Hindlimb muscle (tissue), 1 donor: Measurements from ENCODE around the gene DNAAF8. TPM values are rescaled to one million over a fixed set of nuclear protein-coding genes. Genes with fewer than 3 reads are reported as not detected.

Experiments
- DNase-seq: peaks from one replicate; pipeline ENCODE4 v3.0.0-alpha.2; 2013
- polyA plus RNA-seq: library from polyadenylated mRNA; unstranded; fragments of 120-200 nt; gene quantifications from one replicate; pipeline ENCODE4 v1.2.1, GENCODE V29; 2013; ENCODE audit not compliant: insufficient read length

DNAAF8 gene
- polyA plus RNA-seq, 1 donor, result 1.1 TPM

DNA sequence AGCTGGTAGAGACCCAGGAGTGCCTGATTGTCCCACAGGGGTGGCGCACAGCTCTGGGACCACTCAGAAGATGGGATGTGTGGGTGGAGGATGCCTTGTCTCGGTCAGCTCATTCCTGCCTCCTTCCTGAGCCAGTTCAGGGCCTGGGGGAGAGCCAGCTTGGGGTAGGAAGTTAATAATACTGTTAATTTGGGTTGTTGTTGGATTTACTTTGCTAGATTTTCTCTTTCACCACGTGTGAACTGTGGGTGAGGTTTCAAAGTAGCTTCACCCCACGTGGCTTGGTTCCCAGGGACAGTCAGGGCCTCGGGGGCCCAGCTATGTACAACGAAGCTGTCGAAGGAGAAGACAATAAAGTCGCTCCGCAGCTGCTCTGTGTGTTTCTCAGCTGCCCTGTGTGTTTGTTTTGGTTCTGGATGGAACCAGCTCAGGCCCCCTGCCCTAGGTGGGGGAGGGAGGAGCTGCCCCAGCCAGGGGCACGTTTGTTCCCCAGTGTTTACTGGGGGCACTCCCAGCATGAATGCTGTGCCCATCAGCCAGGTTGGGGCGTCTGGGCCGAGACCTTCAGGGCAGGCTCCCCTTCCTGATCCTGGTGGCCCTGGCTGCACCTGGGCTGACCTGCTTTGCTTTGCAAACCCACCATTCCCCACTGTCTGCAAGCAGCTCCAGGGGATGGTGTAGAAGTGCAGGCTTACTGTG lies 38.7 kb upstream of the DNAAF8 start:
- DNase-seq, result no peak

DNA sequence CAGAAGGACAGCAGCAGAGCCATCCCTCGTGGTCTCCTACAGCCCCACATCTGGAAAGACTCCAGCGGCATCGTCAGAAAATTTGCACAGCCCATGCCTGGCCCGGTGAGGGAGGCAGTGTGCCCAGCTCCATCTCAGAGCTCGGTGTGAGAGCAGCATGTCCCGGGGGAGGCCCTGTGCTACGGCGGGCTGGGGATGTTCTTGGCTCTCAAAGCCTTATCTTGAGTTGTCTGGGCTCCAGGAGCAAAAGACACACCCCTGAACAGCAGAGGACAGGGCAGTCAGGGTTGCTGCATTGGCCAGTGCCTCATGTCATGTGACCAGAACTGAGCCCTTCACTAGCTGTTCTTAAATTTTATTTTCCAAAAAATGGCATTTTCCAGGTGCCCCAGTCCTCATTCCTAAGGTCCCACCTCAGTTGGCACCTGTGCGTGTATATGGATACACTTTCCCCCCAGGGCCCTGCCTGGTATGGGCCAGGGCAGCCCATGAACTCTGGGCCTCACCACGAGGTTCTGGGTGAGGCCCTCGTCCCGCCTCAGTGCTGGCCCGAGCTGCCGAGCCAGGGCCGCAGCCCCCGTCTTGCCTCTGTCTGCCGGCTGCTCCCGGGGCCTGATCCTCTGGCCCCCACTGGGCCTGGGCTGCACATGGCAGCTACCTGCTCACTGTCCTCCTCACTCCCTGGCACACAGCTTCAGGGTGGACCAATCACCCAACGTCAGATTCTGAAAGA lies 38.0 kb upstream of the DNAAF8 start:
- no peak for DNase-seq

DNA sequence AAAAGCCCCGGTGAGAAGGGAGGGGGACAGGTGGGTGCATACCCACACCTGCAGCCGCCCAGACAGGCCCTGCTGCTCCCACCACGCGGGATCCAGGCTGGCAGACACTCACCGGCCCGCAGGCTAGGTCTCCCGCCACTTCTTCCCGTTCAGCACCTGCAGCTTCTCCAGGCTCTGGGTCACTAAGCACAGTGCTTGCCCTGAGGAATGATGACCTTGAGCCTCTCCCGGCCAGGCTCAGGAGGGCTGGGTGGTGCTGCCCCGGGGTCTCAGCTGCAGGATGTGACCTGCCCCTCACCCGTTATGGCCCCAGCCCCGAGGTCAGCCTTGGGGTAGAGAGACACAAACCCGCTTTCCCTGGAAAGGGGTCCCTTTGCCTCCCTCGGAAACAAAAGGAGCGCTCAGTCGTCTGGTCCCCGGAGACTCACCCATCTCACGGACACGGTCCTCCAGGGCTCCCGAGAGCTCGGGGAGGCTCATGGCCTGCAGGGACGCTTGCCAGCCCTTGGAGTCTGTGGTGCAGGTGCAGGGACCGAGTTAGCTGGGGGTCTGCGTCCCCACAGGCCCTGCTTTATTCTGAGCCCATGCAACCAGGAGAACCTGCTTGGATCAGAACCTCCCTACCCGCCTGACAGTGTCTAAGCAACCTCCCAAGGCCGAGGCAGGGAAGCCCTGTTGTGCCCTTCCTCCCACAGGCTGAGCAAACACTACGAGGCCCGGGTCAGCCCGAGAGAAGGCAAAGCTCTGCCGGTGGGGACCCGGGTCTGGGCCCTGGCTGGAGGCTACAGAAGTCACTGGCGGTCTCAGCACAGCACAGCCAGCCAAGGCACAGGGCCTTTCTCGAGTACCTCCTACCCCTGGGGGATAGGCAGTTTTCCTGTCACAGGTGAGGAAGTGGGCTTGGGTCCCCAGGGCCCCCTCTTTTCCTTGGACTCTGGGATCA lies 37.2 kb upstream of the DNAAF8 start:
- DNase-seq, result no peak

GRCh38 chr16:4697848-4698291 lies 36.5 kb upstream of the DNAAF8 start:
- DNase-seq, result no peak

DNA sequence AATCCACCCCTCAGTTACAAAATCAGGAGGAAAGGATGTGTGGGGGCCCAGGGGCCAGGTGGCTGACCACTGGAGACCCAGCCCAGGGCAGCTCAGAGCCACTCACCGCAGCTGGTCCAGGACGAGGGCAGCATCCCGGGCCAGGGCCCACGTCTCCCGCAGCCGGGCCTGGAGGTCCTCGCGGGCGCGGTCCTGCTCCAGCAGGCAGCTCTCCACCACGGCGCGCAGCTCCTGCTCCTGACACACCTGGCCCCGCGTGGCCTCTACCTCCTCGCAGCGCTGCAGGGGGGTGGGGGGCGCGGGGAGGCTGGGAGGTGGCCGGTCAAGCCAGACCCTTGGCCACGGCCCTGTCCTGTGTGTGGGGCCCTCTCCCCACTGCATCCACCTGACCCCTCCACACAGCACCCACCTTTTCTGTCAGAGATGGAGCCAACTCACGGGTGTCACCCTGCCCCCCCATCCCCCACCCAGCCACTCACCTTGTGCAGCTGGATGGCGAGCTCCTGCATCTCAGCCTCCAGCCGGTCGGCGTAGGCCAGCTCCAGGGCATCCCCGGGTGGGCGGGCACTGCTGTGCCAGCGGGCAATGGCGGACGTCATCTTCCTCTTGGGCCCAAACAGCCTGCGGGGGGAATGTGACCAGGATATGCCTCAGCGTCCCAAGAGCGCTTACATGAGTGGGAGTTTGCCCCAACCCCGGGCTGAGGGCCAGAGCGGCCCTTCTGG lies 35.9 kb upstream of the DNAAF8 start:
- DNase-seq, result no peak

GRCh38 chr16:4699046-4699556 lies 35.2 kb upstream of the DNAAF8 start:
- no peak for DNase-seq

DNA sequence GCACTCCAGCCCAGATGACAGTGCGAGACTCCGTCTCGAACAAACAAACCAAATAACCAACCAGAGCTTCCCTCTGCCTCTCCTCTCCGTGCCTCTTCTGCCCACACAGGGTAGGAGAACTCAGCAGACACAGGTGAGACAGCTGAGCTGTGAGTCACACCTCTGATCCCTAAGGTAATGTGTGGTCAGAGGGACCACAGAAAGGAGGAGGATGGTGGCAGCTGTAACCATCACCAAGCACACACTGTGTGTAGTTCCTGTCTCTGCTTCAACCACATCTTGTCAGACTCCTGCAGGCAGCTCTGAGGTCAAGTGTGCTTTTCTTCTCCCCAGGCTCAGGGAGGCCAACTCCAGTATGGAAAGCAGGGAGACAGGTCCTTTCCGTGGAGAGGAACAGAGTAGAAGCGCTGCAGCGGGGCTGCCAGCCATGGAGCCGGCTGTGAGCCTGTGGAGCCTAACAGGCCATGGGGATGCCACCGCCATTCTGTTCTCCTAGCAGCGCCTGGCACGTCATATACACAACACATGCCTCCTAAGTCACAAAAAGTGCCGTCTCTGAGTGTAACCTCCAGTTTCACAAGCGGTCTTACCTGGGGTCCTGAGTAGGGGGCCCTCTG lies 33.8 kb upstream of the DNAAF8 start:
- DNase-seq, result no peak

GRCh38 chr16:4700997-4701743 lies 33.2 kb upstream of the DNAAF8 start:
- no peak for DNase-seq

- no peak for DNase-seq
Observed at GRCh38 chr16:4701791-4702465, 32.4 kb upstream of the DNAAF8 start.

DNA sequence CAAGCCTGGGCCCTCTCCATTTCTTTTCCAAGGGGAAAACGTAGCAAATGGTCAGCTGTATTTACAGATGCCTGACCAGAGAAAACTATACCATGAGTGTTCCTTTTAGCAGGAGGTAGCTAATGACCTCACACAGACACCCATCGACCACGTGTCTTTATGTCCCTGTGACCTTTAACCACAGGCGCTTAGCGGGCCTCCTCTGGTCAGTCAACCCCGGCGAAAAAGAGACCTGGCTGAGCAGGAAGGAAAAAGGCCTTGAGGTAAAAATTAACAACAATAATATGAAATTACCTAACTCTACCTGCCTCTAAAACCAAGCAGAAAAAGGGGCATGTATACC lies 31.9 kb upstream of the DNAAF8 start:
- DNase-seq, result no peak

DNA sequence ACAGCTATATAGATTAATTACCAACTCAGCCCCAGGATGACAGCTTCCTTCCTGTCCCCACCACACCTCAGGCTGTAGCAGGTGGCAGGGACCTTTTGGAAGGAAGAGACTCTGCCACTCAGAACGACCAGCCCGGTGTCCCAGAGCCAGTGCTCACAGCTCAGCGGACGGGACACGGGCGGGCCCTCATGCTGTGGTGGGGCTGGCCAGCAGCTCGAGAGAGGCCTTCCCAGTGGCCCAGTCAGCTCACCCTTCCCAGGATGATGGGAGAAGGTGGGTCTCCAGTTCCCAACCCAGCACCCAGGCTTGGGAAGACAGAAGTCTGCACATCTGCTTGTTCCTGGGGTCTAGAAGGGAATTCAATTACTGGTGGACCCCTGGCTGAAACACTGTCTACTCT lies 30.4 kb upstream of the DNAAF8 start:
- no peak for DNase-seq

DNA sequence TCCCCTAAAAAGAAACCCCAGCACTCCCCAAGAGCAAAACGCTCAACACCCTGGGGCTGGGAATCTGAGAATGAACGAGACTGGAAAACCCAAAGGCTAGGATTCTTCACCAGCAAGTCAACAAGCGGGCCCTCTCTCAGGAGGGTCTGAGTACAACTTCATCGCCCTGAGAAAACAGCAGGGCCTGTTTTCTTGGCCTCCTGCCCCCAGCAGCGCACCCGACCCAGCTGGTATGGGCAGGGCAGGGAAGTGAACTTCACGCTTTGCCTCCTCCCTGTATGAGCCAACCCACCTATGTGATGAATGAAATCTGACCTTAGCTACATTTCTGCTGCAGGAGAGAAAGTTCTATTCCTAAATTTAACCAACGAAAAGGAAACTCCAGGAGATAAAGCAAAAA lies 29.8 kb upstream of the DNAAF8 start:
- DNase-seq, result no peak

- no peak for DNase-seq
Observed at GRCh38 chr16:4704913-4705312, 29.4 kb upstream of the DNAAF8 start.

- DNase-seq, result no peak
Observed at GRCh38 chr16:4706871-4707270, 27.5 kb upstream of the DNAAF8 start.

DNA sequence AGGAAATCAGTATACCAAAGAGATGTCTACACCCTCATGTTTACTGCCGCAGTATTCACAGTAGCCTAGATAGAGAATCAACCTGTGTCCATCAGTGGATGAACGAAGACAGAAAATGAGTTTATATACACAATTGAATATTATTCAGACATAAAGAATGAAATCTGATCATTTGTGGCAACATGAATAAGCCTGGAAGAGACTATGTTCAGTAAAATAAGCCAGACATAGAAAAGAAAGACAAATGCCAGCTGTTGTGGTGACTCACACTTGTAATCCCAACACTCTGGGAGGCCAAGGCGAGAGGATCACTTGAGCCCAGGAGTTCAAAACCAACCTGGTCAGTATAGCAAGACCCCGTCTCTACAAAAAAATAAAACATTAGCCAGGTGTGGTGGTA lies 24.9 kb upstream of the DNAAF8 start:
- no peak for DNase-seq

GRCh38 chr16:4713663-4714501 lies 20.5 kb upstream of the DNAAF8 start:
- no peak for DNase-seq

DNA sequence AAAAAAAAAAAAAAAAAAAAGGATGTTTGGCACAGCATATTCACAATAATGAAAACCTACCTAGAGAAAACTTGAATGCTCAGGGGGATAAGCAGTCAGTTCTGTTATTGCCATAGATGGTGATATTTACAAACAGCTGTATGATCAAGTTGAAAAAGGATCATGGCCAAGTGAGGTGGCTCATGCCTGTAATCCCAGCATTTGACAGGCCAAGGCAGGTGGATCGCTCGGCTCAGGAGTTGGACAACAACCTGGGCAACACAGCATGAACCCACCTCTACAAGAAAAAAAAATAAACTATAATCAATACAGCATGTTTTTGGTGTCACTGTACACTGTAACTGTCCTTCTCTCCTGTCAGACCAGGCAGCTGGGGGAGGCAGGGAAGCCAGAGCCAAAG lies 19.3 kb upstream of the DNAAF8 start:
- DNase-seq, result no peak

- DNase-seq, result no peak
Observed at GRCh38 chr16:4718466-4718865, 15.9 kb upstream of the DNAAF8 start.

- no peak for DNase-seq
Observed at GRCh38 chr16:4723071-4723767, 11.1 kb upstream of the DNAAF8 start.
